Hippocampal formation (tissue), 2 donors: ENCODE results near the gene SLC12A9.
"Not testable (repeated sequence)": the region's sequence is repeated elsewhere in the genome, so short reads cannot be mapped to it uniquely, and the experiment has no call there.

Source experiments
- DNase-seq, 2 donors: peaks; one replicate each; lab custom pipeline; 2025; lab: John Stamatoyannopoulos, UW

SLC12A9 gene

GRCh38 chr7:100895956-100896731 is 43.6 kb downstream of the SLC12A9 start:
- DNase-seq: no peak

GRCh38 chr7:100896732-100897608 is 44.5 kb downstream of the SLC12A9 start:
- peak; percentile 20 to 52 for DNase-seq

GRCh38 chr7:100897772-100898454 is 45.4 kb downstream of the SLC12A9 start:
- no peak for DNase-seq

GRCh38 chr7:100899432-100899831 is 46.9 kb downstream of the SLC12A9 start:
- no peak for DNase-seq

- DNase-seq: no peak
Observed at GRCh38 chr7:100900978-100901377, 48.5 kb downstream of the SLC12A9 start.

GRCh38 chr7:100901921-100902332 is 49.4 kb downstream of the SLC12A9 start:
- no peak for DNase-seq

GRCh38 chr7:100902638-100903037 is 50.1 kb downstream of the SLC12A9 start:
- DNase-seq: no peak

- DNase-seq: no peak
Observed at GRCh38 chr7:100908512-100908911, 56.0 kb downstream of the SLC12A9 start.

- not testable (repeated sequence) for DNase-seq
Observed at GRCh38 chr7:100910443-100910842, 57.9 kb downstream of the SLC12A9 start.

GRCh38 chr7:100911484-100911883 is 59.0 kb downstream of the SLC12A9 start:
- no peak for DNase-seq

GRCh38 chr7:100914208-100914878 is 61.8 kb downstream of the SLC12A9 start:
- no peak for DNase-seq

GRCh38 chr7:100914879-100915447 is 62.5 kb downstream of the SLC12A9 start:
- no peak for DNase-seq
